Measurements from ENCODE around the gene TRMT13.
"Not testable (repeated sequence)": the region's sequence is repeated elsewhere in the genome, so short reads cannot be mapped to it uniquely, and the experiment has no call there.

Gene TRMT13

GRCh38 chr1:100164702-100165101 lies 31.7 kb downstream of the TRMT13 start:
- no peak for DNase-seq

GRCh38 chr1:100168051-100168450 lies 35.1 kb downstream of the TRMT13 start:
- DNase-seq = no peak

- no peak for DNase-seq
Measured at GRCh38 chr1:100177295-100178041, 44.5 kb downstream of the TRMT13 start.

- no peak for DNase-seq
Measured at GRCh38 chr1:100178091-100178490, 45.1 kb downstream of the TRMT13 start, which contains the start of gene LRRC39. Gene LRRC39, minus strand, starts transcription at chr1:100178256. Its CDS starts 9,740 bp downstream, at chr1:100168516.

GRCh38 chr1:100183370-100183769 lies 50.4 kb downstream of the TRMT13 start:
- DNase-seq = no peak

- no peak for DNase-seq
Measured at GRCh38 chr1:100184536-100184935, 51.6 kb downstream of the TRMT13 start.

- DNase-seq = no peak
Measured at GRCh38 chr1:100187912-100188311, 54.9 kb downstream of the TRMT13 start.

GRCh38 chr1:100188617-100189016 lies 55.7 kb downstream of the TRMT13 start:
- no peak for DNase-seq

- DNase-seq = no peak
Measured at GRCh38 chr1:100198596-100198995, 65.6 kb downstream of the TRMT13 start.

GRCh38 chr1:100200060-100200459 lies 67.1 kb downstream of the TRMT13 start:
- DNase-seq = not testable (repeated sequence)
